ENCODE measurements around the gene AOC3. TPM values are rescaled to one million over a fixed set of nuclear protein-coding genes. Genes with fewer than 3 reads are reported as not detected.

The AOC3 gene
- 1 to 10 TPM; 4.8 to 6.3 (median 5.3) TPM for polyA plus RNA-seq (ENCODE audit: insufficient read length in 3 of 3)
- long read RNA-seq, donor 1, result 0 reads
- long read RNA-seq, donor 2, full-length matches to known transcripts, result 1 of 1 reads
- long read RNA-seq, donor 2, partial matches to known transcripts, result 0 of 1 reads
- long read RNA-seq, donor 2, other reads (novel, unspliced or antisense), result 0 of 1 reads
- long read RNA-seq, donor 3, full-length matches to known transcripts, result 1 of 1 reads
- long read RNA-seq, donor 3, partial matches to known transcripts, result 0 of 1 reads
- long read RNA-seq, donor 3, other reads (novel, unspliced or antisense), result 0 of 1 reads
- long read RNA-seq, donor 4, result 0 reads
- long read RNA-seq, donor 5, result 0 reads
- long read RNA-seq, donor 6, result 0 reads
- long read RNA-seq, donor 7, result 0 reads
- long read RNA-seq, donor 8, result 0 reads
- long read RNA-seq, donor 9, result 0 reads
- long read RNA-seq, donor 10, full-length matches to known transcripts, result 1 of 1 reads
- long read RNA-seq, donor 10, partial matches to known transcripts, result 0 of 1 reads
- long read RNA-seq, donor 10, other reads (novel, unspliced or antisense), result 0 of 1 reads
- long read RNA-seq, donor 11, full-length matches to known transcripts, result 2 of 2 reads
- long read RNA-seq, donor 11, partial matches to known transcripts, result 0 of 2 reads
- long read RNA-seq, donor 11, other reads (novel, unspliced or antisense), result 0 of 2 reads
- long read RNA-seq, donor 12, full-length matches to known transcripts, result 2 of 2 reads
- long read RNA-seq, donor 12, partial matches to known transcripts, result 0 of 2 reads
- long read RNA-seq, donor 12, other reads (novel, unspliced or antisense), result 0 of 2 reads
- long read RNA-seq, donor 13, result 0 reads
- long read RNA-seq, donor 14, result 0 reads
- long read RNA-seq, donor 15, result 0 reads
- long read RNA-seq, donor 16, full-length matches to known transcripts, result 1 of 1 reads
- long read RNA-seq, donor 16, partial matches to known transcripts, result 0 of 1 reads
- long read RNA-seq, donor 16, other reads (novel, unspliced or antisense), result 0 of 1 reads

DNA sequence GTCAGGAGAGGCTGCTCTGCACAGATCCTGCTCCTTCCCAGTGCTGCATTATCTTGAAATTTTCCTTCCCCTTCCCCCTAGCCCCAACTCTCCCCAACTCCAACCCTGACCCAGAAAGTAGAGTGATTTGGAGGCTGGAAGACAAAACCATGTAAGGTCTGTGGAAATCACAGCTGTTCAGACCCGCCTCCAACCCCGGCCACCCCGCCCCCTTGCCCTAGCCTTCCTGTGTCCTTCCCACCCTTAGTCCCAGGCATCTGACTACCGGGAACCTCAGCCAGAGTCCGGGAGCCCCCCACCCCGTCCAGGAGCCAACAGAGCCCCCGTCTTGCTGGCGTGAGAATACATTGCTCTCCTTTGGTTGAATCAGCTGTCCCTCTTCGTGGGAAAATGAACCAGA lies at the start of gene AOC3:
Gene AOC3, plus strand, starts transcription at position 246 of the 400 bp plus-strand sequence. Its CDS starts 145 bp downstream, at position 391.
- DNase-seq (ENCODE audit: extremely low read depth in 1 of 11, low read depth in 9 of 11, low spot score in 4 of 11), result no peak

DNA sequence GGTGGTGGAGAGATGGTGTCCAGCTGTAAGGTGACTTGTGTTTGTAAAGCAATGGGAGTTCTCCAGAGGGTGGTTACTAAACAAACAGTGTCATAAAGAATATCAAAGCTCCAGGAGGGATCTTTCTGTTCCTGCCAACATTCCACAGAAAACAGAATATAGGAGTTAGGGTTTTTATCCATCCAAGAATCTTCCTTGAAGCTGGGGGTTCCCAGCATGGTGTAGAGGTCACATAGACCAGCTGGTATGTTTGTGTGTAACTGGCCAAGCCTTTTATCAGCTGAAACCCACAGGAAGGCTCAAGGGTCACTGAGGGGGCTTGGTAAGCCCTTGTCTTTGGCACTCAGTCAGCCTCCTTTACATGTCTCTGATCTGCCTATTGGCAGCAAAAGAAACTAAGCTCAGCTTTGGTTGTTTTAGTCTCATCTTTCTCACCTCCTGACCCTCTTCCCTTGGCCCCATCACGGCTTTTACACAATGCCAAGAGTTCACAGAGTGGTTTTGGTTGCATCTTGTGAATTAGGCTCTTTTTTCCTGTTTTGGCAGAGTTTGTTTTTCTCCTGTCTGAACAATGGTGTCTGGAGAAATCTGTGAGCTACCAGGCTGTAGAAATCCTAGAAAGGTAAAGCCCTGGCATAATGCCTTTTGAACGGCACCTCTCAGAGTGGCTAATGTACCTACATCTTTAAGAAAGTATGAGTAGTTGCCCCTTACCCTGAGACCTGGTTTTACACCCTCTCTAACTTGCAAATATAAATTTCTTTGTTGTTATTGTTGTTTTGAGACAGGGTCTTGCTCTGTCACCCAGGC lies 47.7 kb upstream of the AOC3 start:
- no peak for DNase-seq (ENCODE audit: extremely low read depth in 1 of 11, low read depth in 9 of 11, low spot score in 4 of 11)

DNA sequence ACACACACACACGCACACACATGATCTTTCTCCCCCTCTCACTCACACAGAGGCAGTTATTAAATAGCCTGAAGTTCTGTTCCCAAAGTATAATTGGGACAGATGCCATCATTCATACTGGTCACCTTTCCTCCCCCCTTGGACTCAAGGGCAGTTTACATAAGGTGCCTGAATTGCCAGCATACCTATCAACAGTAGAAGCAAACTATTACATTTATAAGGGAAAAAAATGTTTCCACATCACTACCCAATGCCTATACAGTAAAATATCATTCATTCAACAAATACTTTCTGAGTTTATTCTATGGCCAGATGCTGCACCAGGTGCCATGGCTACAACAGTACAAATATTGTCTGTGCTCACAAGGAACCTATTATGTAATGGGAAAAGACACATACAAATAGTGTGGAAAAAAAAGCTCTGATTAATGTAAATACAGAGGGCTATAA lies 46.1 kb upstream of the AOC3 start:
- DNase-seq (ENCODE audit: extremely low read depth in 1 of 11, low read depth in 9 of 11, low spot score in 4 of 11), result no peak

DNA sequence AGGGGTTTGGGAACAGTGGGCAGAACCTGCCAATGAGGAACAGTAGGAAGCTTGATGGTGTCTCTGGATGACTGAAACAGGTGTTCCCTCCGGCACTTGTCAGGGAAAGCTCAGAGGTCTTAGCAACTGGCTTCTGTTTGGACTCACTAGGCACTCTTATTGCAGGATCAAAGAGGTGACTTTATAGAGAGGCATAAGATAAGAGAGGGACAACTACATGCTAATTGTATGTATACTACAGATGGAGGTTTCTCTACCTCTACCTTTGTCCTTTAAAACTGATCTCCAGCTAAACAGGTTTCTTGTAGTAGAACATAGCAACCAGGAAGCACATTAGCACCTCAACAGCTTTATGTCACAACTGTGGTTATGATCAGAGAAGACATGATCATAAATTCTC lies 44.8 kb upstream of the AOC3 start:
- no peak for DNase-seq (ENCODE audit: extremely low read depth in 1 of 11, low read depth in 9 of 11, low spot score in 4 of 11)

DNA sequence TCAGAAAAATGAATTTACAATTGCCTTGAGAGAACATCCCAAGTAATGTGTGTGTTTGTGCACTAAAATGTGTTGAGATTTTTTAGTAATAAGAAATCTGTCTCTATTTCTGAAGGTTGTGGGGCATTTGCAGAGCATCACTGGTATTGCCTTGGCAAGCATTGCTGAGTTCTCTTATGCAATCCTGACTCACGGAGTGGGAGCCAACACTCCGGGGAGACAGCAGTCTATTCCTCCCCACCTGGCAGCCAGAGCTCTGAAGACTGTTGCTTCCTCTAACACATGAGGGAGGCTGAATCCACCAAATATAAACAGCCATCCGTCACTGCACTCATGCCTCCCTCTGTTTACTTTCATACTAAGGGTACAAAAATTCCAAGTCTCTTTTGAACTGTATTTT lies 41.7 kb upstream of the AOC3 start:
- no peak for DNase-seq (ENCODE audit: extremely low read depth in 1 of 11, low read depth in 9 of 11, low spot score in 4 of 11)

DNA sequence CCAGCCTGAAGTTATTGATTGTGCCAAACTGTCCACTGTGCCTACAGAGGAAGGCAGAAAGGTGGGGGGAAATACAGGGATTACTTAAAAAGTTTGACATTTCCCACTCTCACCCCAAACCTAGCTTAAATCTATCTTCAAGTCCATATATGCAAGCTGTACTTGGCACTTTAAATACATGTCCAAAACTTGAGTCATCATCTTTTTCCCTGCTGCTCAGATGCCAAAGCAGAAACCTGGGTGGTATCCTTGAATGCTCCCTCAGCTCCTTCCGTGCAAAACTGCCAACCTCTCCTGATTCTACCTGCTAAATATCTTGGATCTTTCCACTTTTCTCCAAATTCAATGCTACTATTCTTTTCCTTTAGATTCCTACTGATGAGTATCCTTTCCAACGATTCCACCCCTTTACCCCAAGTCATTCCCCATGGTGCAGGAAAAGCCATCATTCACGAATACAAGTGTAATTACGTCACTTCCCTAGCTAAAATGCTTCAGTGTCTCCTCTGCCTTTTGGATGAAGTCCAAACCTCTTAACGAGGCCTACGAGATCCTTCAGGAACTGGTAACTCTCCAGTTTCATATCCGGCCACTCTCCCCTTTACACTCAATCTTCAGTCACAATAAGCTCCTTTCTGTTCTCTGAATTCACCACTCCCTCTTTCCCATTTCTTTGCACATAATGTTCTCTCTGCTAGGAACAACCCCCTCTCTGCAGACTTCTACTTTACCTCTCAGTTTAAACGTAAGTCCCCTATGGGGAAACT lies 36.2 kb upstream of the AOC3 start:
- DNase-seq (ENCODE audit: extremely low read depth in 1 of 11, low read depth in 9 of 11, low spot score in 4 of 11), result no peak

DNA sequence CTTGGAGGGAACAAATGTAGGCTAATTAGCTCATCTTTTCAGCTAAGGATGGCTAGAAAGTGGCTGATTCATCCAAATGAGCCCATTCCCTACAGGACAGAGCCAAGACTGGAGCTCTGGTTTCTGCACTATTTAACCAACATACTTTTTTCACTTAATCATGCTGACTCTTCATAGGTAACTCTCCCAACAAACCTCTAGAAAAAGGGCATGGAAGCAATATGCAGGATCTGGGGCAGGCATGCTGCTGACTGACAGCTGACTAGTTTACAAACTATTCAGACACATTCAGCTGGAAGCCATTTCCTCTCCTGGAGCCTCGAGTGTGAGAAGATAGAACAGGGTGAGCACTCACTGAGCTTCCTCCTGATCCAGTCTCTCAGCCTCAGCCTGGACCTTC lies 33.1 kb upstream of the AOC3 start:
- no peak for DNase-seq (ENCODE audit: extremely low read depth in 1 of 11, low read depth in 9 of 11, low spot score in 4 of 11)

DNA sequence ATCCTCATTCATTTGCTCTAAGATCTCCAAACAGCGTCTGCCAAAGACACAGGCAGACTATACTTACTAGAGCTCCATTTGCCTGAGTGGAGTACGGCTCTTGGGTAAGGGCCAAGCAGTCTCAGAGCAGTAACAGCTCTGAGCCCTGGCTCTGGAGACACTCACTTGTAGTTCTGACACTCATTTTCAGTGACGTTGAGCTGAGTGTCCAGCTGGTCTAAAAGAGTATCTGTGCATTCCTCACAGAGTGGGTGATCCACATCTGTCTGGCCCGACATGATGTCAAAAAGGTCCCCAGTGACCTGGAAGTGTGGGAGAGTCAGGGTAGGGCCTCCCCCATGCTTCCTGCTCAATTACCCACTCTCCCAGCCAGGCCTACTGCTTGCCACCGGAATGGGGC lies 32.6 kb upstream of the AOC3 start:
- DNase-seq (ENCODE audit: extremely low read depth in 1 of 11, low read depth in 9 of 11, low spot score in 4 of 11), result no peak

DNA sequence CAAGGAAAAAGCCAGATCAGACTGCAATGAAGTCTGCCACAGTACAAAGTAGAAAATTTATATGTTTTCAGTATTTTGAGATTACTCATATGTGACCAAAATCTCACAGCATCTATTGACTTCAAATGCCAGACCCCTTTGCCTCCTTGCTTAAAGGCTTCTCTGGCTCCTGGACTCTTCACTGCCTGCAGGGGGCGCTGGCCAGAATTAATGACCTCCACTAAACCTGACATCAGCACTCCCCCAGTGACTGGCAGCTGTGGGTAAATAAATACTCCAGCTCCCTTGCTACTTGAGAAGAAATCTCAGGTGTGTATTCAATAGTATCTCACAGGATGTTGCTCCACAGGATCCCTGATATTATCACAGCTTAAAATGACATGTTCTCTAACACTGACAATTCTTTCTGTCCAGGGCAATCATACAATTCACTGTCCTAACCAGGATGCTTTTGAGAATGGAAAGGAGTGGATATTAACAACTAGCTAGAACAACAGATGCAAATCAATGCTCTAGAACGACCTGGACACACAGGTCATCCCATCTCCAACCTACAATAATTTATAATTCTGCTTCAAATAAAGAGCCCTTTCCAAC lies 31.0 kb upstream of the AOC3 start:
- DNase-seq (ENCODE audit: extremely low read depth in 1 of 11, low read depth in 9 of 11, low spot score in 4 of 11), result no peak

- no peak for DNase-seq (ENCODE audit: extremely low read depth in 1 of 11, low read depth in 9 of 11, low spot score in 4 of 11)
Observed at GRCh38 chr17:42821176-42821575, 29.8 kb upstream of the AOC3 start.

DNA sequence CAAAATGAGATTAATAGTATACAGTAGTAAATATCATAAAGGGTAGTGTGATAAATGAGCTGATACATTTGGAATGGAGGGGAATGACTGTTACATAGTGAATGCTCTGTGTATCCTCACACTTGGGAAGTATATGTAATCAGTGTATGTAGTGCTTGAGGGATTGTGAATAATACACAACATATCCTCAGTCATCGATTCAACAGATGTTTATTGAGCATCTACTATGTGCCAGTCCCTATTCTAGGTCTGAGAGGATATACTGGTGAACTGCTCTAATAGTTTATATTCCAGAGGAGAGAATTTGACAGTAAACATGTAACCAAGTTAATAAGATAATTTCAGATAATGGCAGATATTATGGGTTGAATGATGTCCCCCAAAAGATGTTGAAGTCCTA lies 23.5 kb upstream of the AOC3 start:
- no peak for DNase-seq (ENCODE audit: extremely low read depth in 1 of 11, low read depth in 9 of 11, low spot score in 4 of 11)

GRCh38 chr17:42830971-42831370 lies 20.0 kb upstream of the AOC3 start:
- no peak for DNase-seq (ENCODE audit: extremely low read depth in 1 of 11, low read depth in 9 of 11, low spot score in 4 of 11)

- no peak for DNase-seq (ENCODE audit: extremely low read depth in 1 of 11, low read depth in 9 of 11, low spot score in 4 of 11)
Observed at GRCh38 chr17:42832213-42832933, 18.6 kb upstream of the AOC3 start.

GRCh38 chr17:42832934-42833766 lies 17.8 kb upstream of the AOC3 start, which contains the start of gene PSME3:
TSS of gene PSME3 (plus strand) at chr17:42833397. CDS start at chr17:42833632, 235 bp downstream.
- DNase-seq (ENCODE audit: extremely low read depth in 1 of 11, low read depth in 9 of 11, low spot score in 4 of 11), result peak; percentile 66 to 89 (median 86)

GRCh38 chr17:42833767-42834422 lies 17.1 kb upstream of the AOC3 start:
- DNase-seq (ENCODE audit: extremely low read depth in 1 of 11, low read depth in 9 of 11, low spot score in 4 of 11), result no peak

- DNase-seq (ENCODE audit: extremely low read depth in 1 of 11, low read depth in 9 of 11, low spot score in 4 of 11), result no peak
Observed at GRCh38 chr17:42835732-42836131, 15.3 kb upstream of the AOC3 start.
